Calu3 (cell line): ENCODE data around the gene PPP1R15B. TPM values are rescaled to one million over a fixed set of nuclear protein-coding genes. Genes with fewer than 3 reads are reported as not detected.

ENCODE experiments used
- BruUV-seq: library from RNA; stranded (reverse); fragments of 400-500 nt; replicated peaks from 2 replicates; lab custom pipeline; 2021; lab: Mats Ljungman, UMichigan
- CTCF ChIA-PET: fragments of 300-600 bp; sonication (Branson Sonifier 250); formaldehyde crosslinking; loops from one replicate; lab custom pipeline; 2022; ENCODE audit warnings: antibody characterized with exemption; lab: Charles Lee
- DNase-seq: peaks from one replicate; pipeline ENCODE4 v3.0.0; 2022
- H3K27ac Mint-ChIP-seq: one replicate; pipeline ENCODE4 v1.8.0; 2022; ENCODE audit warnings: mixed read lengths; ENCODE audit not compliant: unreplicated experiment
- H3K27me3 Mint-ChIP-seq: one replicate; pipeline ENCODE4 v1.8.0; 2022; ENCODE audit warnings: mixed read lengths; ENCODE audit not compliant: unreplicated experiment
- H3K36me3 Mint-ChIP-seq: one replicate; pipeline ENCODE4 v1.8.0; 2022; ENCODE audit warnings: mild to moderate bottlenecking, moderate library complexity, mixed read lengths; ENCODE audit not compliant: insufficient read depth, unreplicated experiment
- H3K4me1 Mint-ChIP-seq: one replicate; pipeline ENCODE4 v1.8.0; 2022; ENCODE audit warnings: mild to moderate bottlenecking, low read depth, mixed read lengths; ENCODE audit not compliant: unreplicated experiment
- H3K4me3 Mint-ChIP-seq: one replicate; pipeline ENCODE4 v1.8.0; 2022; ENCODE audit warnings: mild to moderate bottlenecking, low read depth, moderate library complexity, mixed read lengths; ENCODE audit not compliant: unreplicated experiment
- H3K9me3 Mint-ChIP-seq: one replicate; pipeline ENCODE4 v1.8.0; 2022; ENCODE audit warnings: low read depth, mixed read lengths; ENCODE audit not compliant: unreplicated experiment
- intact Hi-C: fragments of 100-400 bp; cut with micrococcal nuclease; formaldehyde crosslinking; loops from one replicate; pipeline ENCODE4 v1.10.0; 2022; ENCODE audit not compliant: unreplicated experiment
- total RNA-seq: library from RNA; stranded (reverse); gene quantifications from 2 replicates; pipeline ENCODE4 v1.2.3, GENCODE V29; 2022
- TF ChIP-seq, protein P1 (sequence below): fragments of 200-600 bp; IDR thresholded peaks from one replicate; pipeline ENCODE4 v1.8.0; 2022; ENCODE audit warnings: antibody characterized with exemption; ENCODE audit not compliant: unreplicated experiment

PPP1R15B gene
- total RNA-seq, 1 experiment from 2014 or later, result 68.8 TPM

DNA sequence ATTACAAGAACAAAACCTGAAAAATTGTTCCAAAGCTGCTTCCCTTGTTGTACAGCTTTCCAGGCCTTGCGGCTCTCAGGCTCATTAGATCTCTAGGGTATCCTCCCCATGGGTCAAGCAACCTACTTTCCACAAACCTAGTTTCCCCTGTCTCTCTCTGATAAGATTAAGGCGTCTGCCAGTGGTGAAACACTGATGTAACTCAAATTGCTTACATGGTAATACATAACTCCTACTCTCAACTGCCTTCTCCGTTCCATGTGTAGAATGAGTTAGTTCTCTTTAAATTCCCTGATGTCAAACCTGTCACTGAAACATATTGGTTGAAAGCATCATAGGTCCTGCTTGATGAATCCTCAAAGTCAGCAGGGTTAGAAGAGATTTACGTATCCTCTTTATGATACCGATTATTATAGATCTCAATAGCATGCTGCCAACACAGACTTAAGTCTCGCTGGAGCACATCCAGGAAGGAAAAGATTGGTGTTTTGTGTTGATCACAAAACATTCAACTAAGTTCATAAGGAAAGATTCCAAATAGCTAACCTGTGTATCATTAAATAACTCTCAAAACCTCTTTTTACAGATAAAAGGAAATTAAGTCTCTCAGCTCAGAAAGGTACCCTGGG is 10.6 kb downstream of the PPP1R15B start:
- Mint-ChIP-seq H3K27ac (no peak overlapping the region), H3K9me3 (no peaks in the 10 kb centered on the region), H3K27me3 (no peaks in the 10 kb centered on the region), H3K4me3 (no peak overlapping the region), H3K36me3 (peaks cover 72% of the 10 kb centered on the region), H3K4me1 (peaks cover 17% of the 10 kb centered on the region)
- no TSS peak for BruUV-seq
- TF ChIP-seq, protein P1, sequence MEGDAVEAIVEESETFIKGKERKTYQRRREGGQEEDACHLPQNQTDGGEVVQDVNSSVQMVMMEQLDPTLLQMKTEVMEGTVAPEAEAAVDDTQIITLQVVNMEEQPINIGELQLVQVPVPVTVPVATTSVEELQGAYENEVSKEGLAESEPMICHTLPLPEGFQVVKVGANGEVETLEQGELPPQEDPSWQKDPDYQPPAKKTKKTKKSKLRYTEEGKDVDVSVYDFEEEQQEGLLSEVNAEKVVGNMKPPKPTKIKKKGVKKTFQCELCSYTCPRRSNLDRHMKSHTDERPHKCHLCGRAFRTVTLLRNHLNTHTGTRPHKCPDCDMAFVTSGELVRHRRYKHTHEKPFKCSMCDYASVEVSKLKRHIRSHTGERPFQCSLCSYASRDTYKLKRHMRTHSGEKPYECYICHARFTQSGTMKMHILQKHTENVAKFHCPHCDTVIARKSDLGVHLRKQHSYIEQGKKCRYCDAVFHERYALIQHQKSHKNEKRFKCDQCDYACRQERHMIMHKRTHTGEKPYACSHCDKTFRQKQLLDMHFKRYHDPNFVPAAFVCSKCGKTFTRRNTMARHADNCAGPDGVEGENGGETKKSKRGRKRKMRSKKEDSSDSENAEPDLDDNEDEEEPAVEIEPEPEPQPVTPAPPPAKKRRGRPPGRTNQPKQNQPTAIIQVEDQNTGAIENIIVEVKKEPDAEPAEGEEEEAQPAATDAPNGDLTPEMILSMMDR, result no peak
- CTCF ChIA-PET, result no interaction called here
- DNase-seq, result no peak
- intact Hi-C loops, result no loop called here

DNA sequence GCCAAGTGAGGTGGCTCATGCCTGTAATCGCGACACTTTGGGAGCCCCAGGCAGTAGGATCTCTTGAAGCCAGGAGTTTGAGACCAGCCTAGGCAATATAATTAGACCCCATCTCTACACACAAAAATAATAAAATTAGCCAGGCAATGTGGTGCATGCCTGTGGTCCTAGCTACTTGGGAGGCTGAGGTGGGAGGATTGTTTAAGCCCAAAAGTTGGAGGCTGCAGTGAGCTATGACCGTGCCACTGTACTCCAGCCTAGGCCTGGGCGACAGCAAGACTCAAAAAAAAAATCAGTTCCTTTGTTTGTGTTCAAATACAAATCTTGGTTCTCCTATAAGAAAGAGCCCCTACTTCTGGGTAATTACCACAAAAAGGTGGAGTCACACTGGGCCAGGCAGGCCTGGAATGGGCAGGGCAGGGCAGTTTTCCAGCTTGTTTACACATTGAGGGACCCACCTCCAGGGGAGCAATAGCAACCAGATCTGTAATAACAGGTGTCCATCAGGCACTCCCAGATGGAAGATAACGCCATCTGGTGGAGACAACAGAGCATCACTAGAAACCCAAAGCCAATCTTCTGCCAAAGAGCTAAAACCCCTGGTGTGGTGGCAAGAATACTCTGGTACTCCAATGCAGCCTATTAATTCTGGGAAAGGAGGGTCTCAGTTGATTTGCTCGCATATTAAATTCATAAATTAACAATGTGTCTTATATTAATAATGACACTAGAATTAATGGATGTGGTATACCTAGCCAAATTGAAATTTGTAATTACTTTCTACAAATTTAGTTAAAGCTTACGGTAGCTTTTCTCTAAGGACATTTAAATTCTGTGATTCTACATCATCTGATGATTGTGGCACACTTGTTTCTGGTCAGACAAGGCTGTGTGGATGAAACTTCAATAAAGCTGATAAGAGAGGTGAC is 13.2 kb downstream of the PPP1R15B start:
- DNase-seq, result peak; percentile 92
- no peaks in the 10 kb centered on the region for H3K27me3 Mint-ChIP-seq
- CTCF ChIA-PET, result interaction anchor here (0.6 to 2.6 kb wide), 34 partner anchors 9 to 1182 kb away, joined by 3 to 83 read pairs (median 4); partner anchors contain the start of genes GOLT1A, MDM4 and PIK3C2B
- H3K4me1 Mint-ChIP-seq, result peaks cover 17% of the 10 kb centered on the region
- no peak overlapping the region for H3K27ac Mint-ChIP-seq
- intact Hi-C loops, result loop anchor here (1.0 kb wide), 1 partner anchor 20 kb away; no protein-coding TSS in a partner anchor
- H3K36me3 Mint-ChIP-seq, result peaks cover 60% of the 10 kb centered on the region
- BruUV-seq, result no TSS peak
- TF ChIP-seq, protein P1, result peak; percentile 92
- no peaks in the 10 kb centered on the region for H3K9me3 Mint-ChIP-seq
- no peak overlapping the region for H3K4me3 Mint-ChIP-seq

DNA sequence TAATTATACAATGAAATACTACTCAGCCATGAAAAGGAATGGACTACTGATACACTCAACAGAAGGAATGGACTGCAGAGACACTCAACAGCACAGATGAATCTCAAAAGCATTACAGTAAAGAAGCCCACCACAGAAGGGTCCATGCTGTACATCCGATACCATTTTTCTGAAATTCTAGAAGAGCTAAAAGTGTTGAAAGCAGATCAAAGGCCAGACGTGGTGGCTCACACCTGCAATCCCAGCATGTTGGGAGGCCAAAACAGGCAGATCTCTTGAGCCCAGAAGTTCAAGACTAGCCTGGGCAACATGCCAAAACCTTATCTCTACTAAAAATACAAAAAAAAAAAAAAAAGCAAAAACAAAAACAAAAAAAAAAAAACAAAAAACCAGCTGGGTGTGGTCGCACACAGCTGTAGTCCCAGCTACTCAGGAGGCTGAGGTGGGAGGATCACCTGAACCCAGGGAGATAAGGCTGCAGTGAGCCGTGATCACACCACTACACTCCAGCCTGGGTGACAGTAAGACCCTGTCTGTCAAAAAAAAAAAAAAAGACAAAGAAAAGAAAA is 15.5 kb downstream of the PPP1R15B start:
- no TSS peak for BruUV-seq
- CTCF ChIA-PET, result no interaction called here
- Mint-ChIP-seq H3K36me3 (peaks cover 46% of the 10 kb centered on the region), H3K9me3 (no peaks in the 10 kb centered on the region), H3K27ac (no peak overlapping the region), H3K27me3 (no peaks in the 10 kb centered on the region), H3K4me1 (peaks cover 15% of the 10 kb centered on the region), H3K4me3 (no peak overlapping the region)
- DNase-seq, result no peak
- intact Hi-C loops, result no loop called here
- TF ChIP-seq, protein P1, result no peak

DNA sequence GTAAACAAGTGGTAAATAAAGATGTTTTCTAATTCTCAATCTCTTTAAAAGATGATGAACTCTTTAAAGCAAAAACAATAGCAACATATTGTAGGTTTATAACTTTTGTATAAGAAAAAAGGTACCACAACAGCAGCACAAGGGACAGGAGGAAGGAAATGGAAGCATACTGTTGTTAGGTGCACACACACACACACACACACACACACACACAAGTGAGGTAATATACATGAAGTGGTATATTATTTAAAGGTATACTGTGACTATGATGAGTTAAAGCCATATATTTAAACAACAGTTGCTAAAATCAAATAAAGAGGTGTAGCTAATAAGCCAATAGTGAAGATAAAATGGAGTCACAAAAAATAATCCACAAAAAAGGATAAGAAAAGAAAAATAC is 20.0 kb downstream of the PPP1R15B start:
- H3K36me3 Mint-ChIP-seq, result peaks cover 23% of the 10 kb centered on the region
- CTCF ChIA-PET, result interaction anchor here (0.7 kb wide), 1 partner anchor 295 kb away, joined by 3 read pairs; no protein-coding TSS in a partner anchor
- no peaks in the 10 kb centered on the region for H3K9me3 Mint-ChIP-seq
- no peaks in the 10 kb centered on the region for H3K4me1 Mint-ChIP-seq
- BruUV-seq, result no TSS peak
- no peaks in the 10 kb centered on the region for H3K27me3 Mint-ChIP-seq
- TF ChIP-seq, protein P1, result no peak
- no peak overlapping the region for H3K4me3 Mint-ChIP-seq
- intact Hi-C loops, result no loop called here
- no peak for DNase-seq
- no peak overlapping the region for H3K27ac Mint-ChIP-seq
